Left lung (tissue), 10 donors: ENCODE results near the gene ATAD3B. TPM values are rescaled to one million over a fixed set of nuclear protein-coding genes. Genes with fewer than 3 reads are reported as not detected.

ENCODE experiments used
- ATAC-seq: fragments of 200-7000 bp; cut with Tn5 transposase; one replicate; pipeline ENCODE4 v1.9.1; 2020; ENCODE audit warnings: moderate library complexity
- DNase-seq, 4 donors: peaks; one replicate each; pipeline ENCODE4 v3.0.0-alpha.2; 2013 to 2020
- H3K27ac ChIP-seq, 2 donors: fragments of 200-600 bp; sonication (generic) in 1 of 2; one replicate each; pipeline versions ENCODE4 v1.5.0 to v1.8.0; 2020 to 2021
- H3K27me3 ChIP-seq, 2 donors: fragments of 200-600 bp; sonication (generic) in 1 of 2; one replicate each; pipeline versions ENCODE4 v1.5.0 to v1.8.0; 2020 to 2021
- H3K36me3 ChIP-seq, 2 donors: fragments of 200-600 bp; sonication (generic) in 1 of 2; one replicate each; pipeline versions ENCODE4 v1.5.0 to v1.8.0; 2020 to 2021
- H3K4me1 ChIP-seq, 2 donors: fragments of 200-600 bp; one replicate each; pipeline ENCODE4 v1.8.0; 2021
- H3K4me3 ChIP-seq, 2 donors: fragments of 200-600 bp; sonication (generic) in 1 of 2; one replicate each; pipeline versions ENCODE4 v1.5.0 to v1.8.0; 2020 to 2021; ENCODE audit warnings: mild to moderate bottlenecking in 1 of 2
- H3K9me3 ChIP-seq, 2 donors: fragments of 200-600 bp; sonication (generic) in 1 of 2; one replicate each; pipeline versions ENCODE4 v1.5.0 to v1.8.0; 2020 to 2021
- intact Hi-C, 2 donors: fragments of 100-400 bp; cut with DNase I; formaldehyde crosslinking; loops; one replicate each; pipeline versions ENCODE4 v1.11.2 to v1.14.2; 2022
- polyA plus RNA-seq, 6 donors: library from polyadenylated mRNA; unstranded; fragments of 120-200 nt; gene quantifications; one replicate each; pipeline ENCODE4 v1.2.1, GENCODE V29; 2013; ENCODE audit not compliant: insufficient read length in 6 of 6
- total RNA-seq, 2 donors: library from RNA; stranded (reverse); fragmentation: NEBNext Ultra II Directional; extraction: Animal tissue kit (Norgen Biotek cat#: 25700); gene quantifications; one replicate each; pipeline ENCODE4 v1.2.1, GENCODE V29; 2021
- TF ChIP-seq, protein P1 (sequence below), 2 donors: fragments of 200-600 bp; sonication (generic) in 1 of 2; IDR thresholded peaks; one replicate each; pipeline versions ENCODE4 v1.5.0 to v1.8.0; 2021; ENCODE audit warnings: antibody characterized with exemption in 2 of 2
- donor health status: DM: no; HTN: yes; CAD: no.
- donor health status: DM: no; HTN: no; CAD: no.

The ATAD3B gene
- total and polyA plus RNA-seq, 8 donors = 14.5 to 30.7 (median 18.9) TPM

DNA sequence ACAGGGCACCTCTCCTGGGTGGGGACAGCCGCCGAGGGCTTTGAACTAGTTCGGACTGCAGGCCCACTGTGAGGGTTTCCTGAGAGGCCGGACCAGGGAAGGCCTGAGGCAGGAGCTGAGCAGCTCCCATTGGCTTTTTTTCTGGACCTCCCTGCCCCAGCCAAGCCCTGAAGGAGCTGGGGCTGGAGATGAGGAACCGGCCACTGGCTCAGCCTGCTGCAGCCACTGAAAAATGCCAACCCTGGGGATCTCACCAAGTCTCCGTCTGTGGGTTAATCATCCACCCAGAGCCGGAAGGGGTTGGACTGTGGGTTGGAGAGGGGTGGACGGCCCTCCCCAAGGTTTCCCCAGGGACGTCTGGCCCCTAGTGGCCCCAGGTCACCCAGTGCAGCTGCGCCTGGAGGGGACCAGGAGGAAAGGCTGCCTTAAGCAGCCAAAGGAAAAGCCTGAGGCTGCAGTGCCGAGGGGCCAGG, 33.6 kb upstream of the ATAD3B start:
- peaks cover 0 to 4% of the 10 kb centered on the region in 2 donors for H3K36me3 ChIP-seq
- ATAC-seq (peak; percentile 14), DNase-seq (peak in 2 of 4 donors; percentile 55 to 64)
- TF ChIP-seq, protein P1, sequence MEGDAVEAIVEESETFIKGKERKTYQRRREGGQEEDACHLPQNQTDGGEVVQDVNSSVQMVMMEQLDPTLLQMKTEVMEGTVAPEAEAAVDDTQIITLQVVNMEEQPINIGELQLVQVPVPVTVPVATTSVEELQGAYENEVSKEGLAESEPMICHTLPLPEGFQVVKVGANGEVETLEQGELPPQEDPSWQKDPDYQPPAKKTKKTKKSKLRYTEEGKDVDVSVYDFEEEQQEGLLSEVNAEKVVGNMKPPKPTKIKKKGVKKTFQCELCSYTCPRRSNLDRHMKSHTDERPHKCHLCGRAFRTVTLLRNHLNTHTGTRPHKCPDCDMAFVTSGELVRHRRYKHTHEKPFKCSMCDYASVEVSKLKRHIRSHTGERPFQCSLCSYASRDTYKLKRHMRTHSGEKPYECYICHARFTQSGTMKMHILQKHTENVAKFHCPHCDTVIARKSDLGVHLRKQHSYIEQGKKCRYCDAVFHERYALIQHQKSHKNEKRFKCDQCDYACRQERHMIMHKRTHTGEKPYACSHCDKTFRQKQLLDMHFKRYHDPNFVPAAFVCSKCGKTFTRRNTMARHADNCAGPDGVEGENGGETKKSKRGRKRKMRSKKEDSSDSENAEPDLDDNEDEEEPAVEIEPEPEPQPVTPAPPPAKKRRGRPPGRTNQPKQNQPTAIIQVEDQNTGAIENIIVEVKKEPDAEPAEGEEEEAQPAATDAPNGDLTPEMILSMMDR (IDR thresholded peaks at IDR 0.05) = no peak
- no peaks in the 10 kb centered on the region for H3K9me3 ChIP-seq
- no peak overlapping the region for H3K4me3 ChIP-seq
- intact Hi-C loops = no loop called here
- H3K4me1 ChIP-seq = peaks cover 39 to 70% of the 10 kb centered on the region in 2 donors
- no peak overlapping the region for H3K27ac ChIP-seq
- H3K27me3 ChIP-seq = peaks cover 0 to 61% of the 10 kb centered on the region in 2 donors

DNA sequence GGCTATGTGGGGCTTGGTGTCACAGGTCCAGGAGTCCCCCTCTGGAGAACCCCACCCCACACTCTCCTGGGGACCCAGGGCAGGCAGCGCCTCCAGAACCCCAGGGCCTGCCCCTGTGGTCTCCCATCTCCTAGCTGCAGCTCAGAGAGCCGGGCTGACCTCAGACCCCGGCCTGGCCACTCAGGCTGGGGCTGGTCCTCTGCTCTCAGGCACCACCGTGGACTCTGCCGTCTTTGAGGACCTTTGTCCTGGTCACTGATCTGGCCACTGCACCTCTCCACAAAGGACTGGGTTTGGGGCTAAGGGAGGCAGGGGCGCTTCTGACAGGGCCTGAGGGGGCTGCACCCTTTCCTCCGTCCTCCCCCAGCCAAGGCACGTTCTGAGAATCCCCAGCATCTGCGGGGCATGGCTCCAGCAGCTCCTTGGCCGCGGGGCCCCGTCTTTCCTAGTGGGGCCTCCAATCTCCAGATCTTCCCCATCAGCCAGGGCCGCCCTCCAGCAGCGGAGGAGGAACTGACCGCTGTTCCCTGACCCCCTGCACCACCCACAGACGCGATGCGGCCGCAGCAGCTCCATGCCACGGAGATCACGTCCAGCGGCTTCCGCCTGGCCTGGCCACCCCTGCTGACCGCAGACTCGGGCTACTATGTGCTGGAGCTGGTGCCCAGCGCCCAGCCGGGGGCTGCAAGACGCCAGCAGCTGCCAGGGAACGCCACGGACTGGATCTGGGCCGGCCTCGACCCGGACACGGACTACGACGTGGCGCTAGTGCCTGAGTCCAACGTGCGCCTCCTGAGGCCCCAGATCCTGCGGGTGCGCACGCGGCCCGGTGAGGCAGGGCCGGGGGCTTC, 32.8 kb upstream of the ATAD3B start:
- no peaks in the 10 kb centered on the region for H3K9me3 ChIP-seq
- H3K36me3 ChIP-seq = peaks cover 0 to 4% of the 10 kb centered on the region in 2 donors
- ATAC-seq (no peak), DNase-seq (peak in 1 of 4 donors; percentile 75)
- TF ChIP-seq, protein P1 (IDR thresholded peaks at IDR 0.05) = no peak
- peaks cover 0 to 52% of the 10 kb centered on the region in 2 donors for H3K27me3 ChIP-seq
- H3K27ac ChIP-seq = no peak overlapping the region
- intact Hi-C loops = no loop called here
- no peak overlapping the region for H3K4me3 ChIP-seq
- H3K4me1 ChIP-seq = peaks cover 35 to 62% of the 10 kb centered on the region in 2 donors

DNA sequence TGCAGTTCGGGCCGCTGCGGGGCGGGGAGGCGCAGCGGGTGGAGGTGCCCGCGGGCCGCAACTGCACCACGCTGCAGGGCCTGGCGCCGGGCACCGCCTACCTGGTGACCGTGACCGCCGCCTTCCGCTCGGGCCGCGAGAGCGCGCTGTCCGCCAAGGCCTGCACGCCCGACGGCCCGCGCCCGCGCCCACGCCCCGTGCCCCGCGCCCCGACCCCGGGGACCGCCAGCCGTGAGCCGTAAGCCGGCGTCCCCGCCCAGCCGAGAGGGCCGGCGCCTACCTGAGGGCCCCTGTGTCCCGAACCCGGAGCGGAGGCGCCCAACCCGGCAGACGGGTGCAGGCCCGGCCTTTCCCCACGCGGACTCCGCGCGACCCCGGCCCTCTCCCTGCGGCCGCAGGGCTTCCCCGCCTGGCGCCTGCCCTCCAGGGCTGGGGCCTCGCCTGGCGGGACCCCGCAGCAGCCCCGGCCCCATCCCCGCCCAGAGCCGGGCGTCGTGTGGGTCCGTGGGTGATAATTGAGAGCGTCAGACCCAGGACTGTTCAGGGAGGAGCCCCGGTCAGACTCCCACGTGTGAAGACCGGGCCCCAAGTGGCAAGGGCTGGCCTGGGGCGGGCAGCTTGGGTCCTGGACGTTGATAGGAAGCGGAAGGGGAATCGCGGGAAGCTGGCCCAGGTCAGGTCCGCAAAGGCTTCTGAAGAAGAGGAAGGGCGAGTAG, 31.9 kb upstream of the ATAD3B start:
- intact Hi-C loops = no loop called here
- TF ChIP-seq, protein P1 (IDR thresholded peaks at IDR 0.05) = no peak

DNA sequence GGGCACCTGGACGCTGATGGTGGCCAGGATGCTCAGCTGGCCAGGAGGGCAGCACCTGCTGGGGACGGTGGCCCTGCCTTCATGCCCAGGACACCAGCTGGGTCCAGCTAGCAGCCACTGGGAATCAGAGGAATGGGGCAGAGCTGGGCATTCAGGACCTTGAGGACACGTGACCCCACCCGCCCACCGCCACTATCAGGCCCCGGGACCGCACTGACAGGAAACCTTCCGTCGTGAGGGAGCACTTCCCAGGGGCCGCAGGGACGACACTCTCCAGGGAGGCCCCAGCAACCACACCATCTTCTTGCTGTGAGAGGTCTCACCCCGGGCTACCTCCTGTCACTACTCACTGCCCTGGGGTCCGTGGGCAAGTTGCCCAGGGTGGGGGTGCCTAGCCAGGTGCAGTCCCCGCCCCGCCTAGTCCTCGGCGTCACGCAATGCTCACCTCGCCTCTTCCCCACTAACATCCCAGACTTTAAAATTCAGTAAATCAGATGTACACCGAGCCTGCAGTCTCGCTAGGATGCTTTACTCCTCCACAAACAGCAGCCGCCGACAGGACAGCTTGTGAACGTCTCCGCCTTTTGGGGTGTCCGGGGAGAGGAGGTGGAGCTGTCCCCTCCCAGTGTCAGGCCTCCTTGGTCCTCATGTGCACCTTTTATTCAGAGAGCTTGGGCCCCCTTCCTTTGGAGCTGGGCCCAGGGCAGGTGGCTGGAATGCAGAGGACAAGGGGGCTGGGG, 31.1 kb upstream of the ATAD3B start:
- Histone ChIP-seq H3K27ac (no peak overlapping the region), H3K27me3 (peaks cover 0 to 36% of the 10 kb centered on the region in 2 donors), H3K4me3 (no peak overlapping the region), H3K36me3 (peaks cover 0 to 4% of the 10 kb centered on the region in 2 donors), H3K9me3 (no peaks in the 10 kb centered on the region), H3K4me1 (peaks cover 20 to 46% of the 10 kb centered on the region in 2 donors)
- ATAC-seq (no peak), DNase-seq (no peak)
- TF ChIP-seq, protein P1 (IDR thresholded peaks at IDR 0.05) = no peak
- intact Hi-C loops = no loop called here

More for the DNA sequence above, 31.9 kb upstream of the ATAD3B start:
- no peak for ATAC-seq
- H3K4me1 ChIP-seq = peaks cover 26 to 53% of the 10 kb centered on the region in 2 donors
- DNase-seq = peak in 1 of 4 donors; percentile 71
- peaks cover 0 to 43% of the 10 kb centered on the region in 2 donors for H3K27me3 ChIP-seq
- H3K27ac ChIP-seq = no peak overlapping the region
- no peaks in the 10 kb centered on the region for H3K9me3 ChIP-seq
- H3K36me3 ChIP-seq = peaks cover 0 to 4% of the 10 kb centered on the region in 2 donors
- H3K4me3 ChIP-seq = no peak overlapping the region
